Esophagus squamous epithelium (tissue), 4 donors: ENCODE data around the gene GIGYF2.

Experiments
- POLR2A ChIP-seq, 4 donors: fragments of 450-650 bp; IDR thresholded peaks; one replicate each; pipeline ENCODE4 v1.6.1; 2017; ENCODE audit warnings: antibody characterized with exemption in 4 of 4, mild to moderate bottlenecking in 4 of 4, moderate library complexity in 3 of 4
- TF ChIP-seq, protein P1 (sequence below), 6 experiments: fragments of 450-650 bp in 4 of 6; fragments of 200-600 bp in 2 of 6; sonication (generic) in 2 of 6; IDR thresholded peaks; one replicate each; pipeline ENCODE4 v1.5.1; 2016 to 2019; ENCODE audit warnings: antibody characterized with exemption in 6 of 6, mild to moderate bottlenecking in 4 of 6, moderate library complexity in 4 of 6

- TF ChIP-seq, protein P1, sequence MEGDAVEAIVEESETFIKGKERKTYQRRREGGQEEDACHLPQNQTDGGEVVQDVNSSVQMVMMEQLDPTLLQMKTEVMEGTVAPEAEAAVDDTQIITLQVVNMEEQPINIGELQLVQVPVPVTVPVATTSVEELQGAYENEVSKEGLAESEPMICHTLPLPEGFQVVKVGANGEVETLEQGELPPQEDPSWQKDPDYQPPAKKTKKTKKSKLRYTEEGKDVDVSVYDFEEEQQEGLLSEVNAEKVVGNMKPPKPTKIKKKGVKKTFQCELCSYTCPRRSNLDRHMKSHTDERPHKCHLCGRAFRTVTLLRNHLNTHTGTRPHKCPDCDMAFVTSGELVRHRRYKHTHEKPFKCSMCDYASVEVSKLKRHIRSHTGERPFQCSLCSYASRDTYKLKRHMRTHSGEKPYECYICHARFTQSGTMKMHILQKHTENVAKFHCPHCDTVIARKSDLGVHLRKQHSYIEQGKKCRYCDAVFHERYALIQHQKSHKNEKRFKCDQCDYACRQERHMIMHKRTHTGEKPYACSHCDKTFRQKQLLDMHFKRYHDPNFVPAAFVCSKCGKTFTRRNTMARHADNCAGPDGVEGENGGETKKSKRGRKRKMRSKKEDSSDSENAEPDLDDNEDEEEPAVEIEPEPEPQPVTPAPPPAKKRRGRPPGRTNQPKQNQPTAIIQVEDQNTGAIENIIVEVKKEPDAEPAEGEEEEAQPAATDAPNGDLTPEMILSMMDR (IDR thresholded peaks at IDR 0.05): no peak
- TF ChIP-seq POLR2A (IDR thresholded peaks at IDR 0.05): no peak
Observed at GRCh38 chr2:232662486-232663260, 34.5 kb upstream of the GIGYF2 start.
